HepG2 (cell line): ENCODE data around the gene LRP10. TPM values are rescaled to one million over a fixed set of nuclear protein-coding genes. Genes with fewer than 3 reads are reported as not detected.

ENCODE experiments used
- FOXK1 ChIP-seq: sonication (generic); formaldehyde crosslinking; IDR thresholded peaks from 2 replicates; pipeline ENCODE4 v1.4.0; 2020; ENCODE audit warnings: low read depth, missing genetic modification reagents, borderline replicate concordance
- HMGXB3 ChIP-seq: sonication (generic); formaldehyde crosslinking; IDR thresholded peaks from 2 replicates; pipeline ENCODE4 v1.4.0; 2020; ENCODE audit warnings: missing genetic modification reagents, borderline replicate concordance
- KLF12 ChIP-seq: sonication (generic); formaldehyde crosslinking; IDR thresholded peaks from 2 replicates; pipeline ENCODE4 v1.4.0; 2020; ENCODE audit warnings: missing genetic modification reagents, borderline replicate concordance
- NFATC3 ChIP-seq: sonication (generic); formaldehyde crosslinking; IDR thresholded peaks from 2 replicates; pipeline ENCODE4 v1.5.1; 2020; ENCODE audit warnings: mild to moderate bottlenecking, missing genetic modification reagents
- NFE2L1 ChIP-seq: sonication (generic); formaldehyde crosslinking; IDR thresholded peaks from 2 replicates; pipeline ENCODE4 v1.4.0; 2020; ENCODE audit warnings: missing genetic modification reagents, mild to moderate bottlenecking, borderline replicate concordance
- RNF2 ChIP-seq: fragments of 450-650 bp; conservative IDR thresholded peaks from 2 replicates; pipeline ENCODE4 v1.6.1; 2016; ENCODE audit warnings: low read depth
- SIN3B ChIP-seq: fragments of 150-350 bp; IDR thresholded peaks from 2 replicates; pipeline ENCODE4 v1.6.1; 2014; ENCODE audit warnings: low read length
- ZFP37 ChIP-seq: sonication (generic); formaldehyde crosslinking; IDR thresholded peaks from 2 replicates; pipeline ENCODE4 v1.4.0; 2020; ENCODE audit warnings: missing genetic modification reagents, borderline replicate concordance
- ZNF17 ChIP-seq: sonication (generic); formaldehyde crosslinking; IDR thresholded peaks from 2 replicates; pipeline ENCODE4 v1.5.0; 2020; ENCODE audit warnings: mild to moderate bottlenecking, missing genetic modification reagents
- ZNF276 ChIP-seq: sonication (generic); formaldehyde crosslinking; IDR thresholded peaks from 2 replicates; pipeline ENCODE4 v1.4.0; 2020; ENCODE audit warnings: mild to moderate bottlenecking, low read depth, missing genetic modification reagents
- ZNF432 ChIP-seq: sonication (generic); formaldehyde crosslinking; IDR thresholded peaks from 2 replicates; pipeline ENCODE4 v1.5.0; 2020; ENCODE audit warnings: missing genetic modification reagents, mild to moderate bottlenecking, borderline replicate concordance
- ZNF496 ChIP-seq: sonication (generic); formaldehyde crosslinking; IDR thresholded peaks from 2 replicates; pipeline ENCODE4 v1.8.1; 2023; ENCODE audit warnings: mild to moderate bottlenecking, moderate library complexity, missing genetic modification reagents; ENCODE audit not compliant: insufficient replicate concordance
- ZNF724P ChIP-seq: sonication (generic); formaldehyde crosslinking; IDR thresholded peaks from 2 replicates; pipeline ENCODE4 v1.8.0; 2022; ENCODE audit warnings: missing genetic modification reagents, borderline replicate concordance
- ZSCAN29 ChIP-seq: sonication (generic); formaldehyde crosslinking; conservative IDR thresholded peaks from 2 replicates; pipeline ENCODE4 v1.4.0; 2020; ENCODE audit warnings: mild to moderate bottlenecking, missing genetic modification reagents
- polyA plus RNA-seq, 8 experiments: library from polyadenylated mRNA; depleted of rRNA in 3 of 8; stranded (reverse) in 7 of 8; unstranded in 1 of 8; fragments of >200 nt; fragmentation: Illumina TruSeq in 4 of 8; extraction: Trizol in 4 of 8; gene quantifications; 2 replicates each; pipeline versions ENCODE4 v1.2.1 to v1.2.3, GENCODE V29; 2011 to 2016; ENCODE audit warnings: low read depth in 4 of 8, missing spikeins in 1 of 8, mixed read lengths in 1 of 8; ENCODE audit not compliant: insufficient read depth in 1 of 8
- total RNA-seq, 5 experiments: library from RNA; depleted of rRNA; stranded (reverse); fragments of >200 nt; fragmentation: Illumina TruSeq; extraction: Trizol; gene quantifications; 2 replicates each; pipeline ENCODE4 v1.2.3, GENCODE V29; 2016; ENCODE audit warnings: low read depth in 1 of 5
- TF ChIP-seq, protein P1 (sequence below): sonication (generic); formaldehyde crosslinking; IDR thresholded peaks from 2 replicates; pipeline ENCODE4 v1.5.1; 2020; ENCODE audit warnings: mild to moderate bottlenecking, missing genetic modification reagents, moderate library complexity
- TF ChIP-seq, protein P2 (sequence below): sonication (generic); formaldehyde crosslinking; IDR thresholded peaks from 2 replicates; pipeline ENCODE4 v1.4.0; 2020; ENCODE audit warnings: mild to moderate bottlenecking, missing genetic modification reagents, borderline replicate concordance

The LRP10 gene
- total and polyA plus RNA-seq, 2 of the 13 experiments (the other 11 are each of a cell fraction or from before 2014, with no cell fraction given) = 16.9 to 45.2 TPM

- TF ChIP-seq ZNF724P (CRISPR knock-in tag) = 0 out of 2 replicates have a peak, but pooled peaks have one; percentile 40
- TF ChIP-seq NFATC3 = no peak
- no peak for TF ChIP-seq HMGXB3 (CRISPR knock-in tag)
- peak; percentile 71; the same call in 1 of the 2 replicates for TF ChIP-seq ZNF276
- TF ChIP-seq, protein P1, sequence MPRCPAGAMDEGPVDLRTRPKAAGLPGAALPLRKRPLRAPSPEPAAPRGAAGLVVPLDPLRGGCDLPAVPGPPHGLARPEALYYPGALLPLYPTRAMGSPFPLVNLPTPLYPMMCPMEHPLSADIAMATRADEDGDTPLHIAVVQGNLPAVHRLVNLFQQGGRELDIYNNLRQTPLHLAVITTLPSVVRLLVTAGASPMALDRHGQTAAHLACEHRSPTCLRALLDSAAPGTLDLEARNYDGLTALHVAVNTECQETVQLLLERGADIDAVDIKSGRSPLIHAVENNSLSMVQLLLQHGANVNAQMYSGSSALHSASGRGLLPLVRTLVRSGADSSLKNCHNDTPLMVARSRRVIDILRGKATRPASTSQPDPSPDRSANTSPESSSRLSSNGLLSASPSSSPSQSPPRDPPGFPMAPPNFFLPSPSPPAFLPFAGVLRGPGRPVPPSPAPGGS (CRISPR knock-in tag) = 0 out of 2 replicates have a peak, but pooled peaks have one; percentile 40
- peak; percentile 32; the same call in 1 of the 2 replicates for TF ChIP-seq FOXK1 (CRISPR knock-in tag)
- TF ChIP-seq ZFP37 (CRISPR knock-in tag) = no peak
- peak; percentile 15; the same call in 1 of the 2 replicates for TF ChIP-seq NFE2L1
- TF ChIP-seq ZNF432 = 0 out of 2 replicates have a peak, but pooled peaks have one; percentile 74
- no peak for TF ChIP-seq ZSCAN29 (CRISPR knock-in tag)
- TF ChIP-seq RNF2 = no peak
- no peak for TF ChIP-seq KLF12 (CRISPR knock-in tag)
- TF ChIP-seq ZNF496 (CRISPR knock-in tag) = no peak
- TF ChIP-seq, protein P2, sequence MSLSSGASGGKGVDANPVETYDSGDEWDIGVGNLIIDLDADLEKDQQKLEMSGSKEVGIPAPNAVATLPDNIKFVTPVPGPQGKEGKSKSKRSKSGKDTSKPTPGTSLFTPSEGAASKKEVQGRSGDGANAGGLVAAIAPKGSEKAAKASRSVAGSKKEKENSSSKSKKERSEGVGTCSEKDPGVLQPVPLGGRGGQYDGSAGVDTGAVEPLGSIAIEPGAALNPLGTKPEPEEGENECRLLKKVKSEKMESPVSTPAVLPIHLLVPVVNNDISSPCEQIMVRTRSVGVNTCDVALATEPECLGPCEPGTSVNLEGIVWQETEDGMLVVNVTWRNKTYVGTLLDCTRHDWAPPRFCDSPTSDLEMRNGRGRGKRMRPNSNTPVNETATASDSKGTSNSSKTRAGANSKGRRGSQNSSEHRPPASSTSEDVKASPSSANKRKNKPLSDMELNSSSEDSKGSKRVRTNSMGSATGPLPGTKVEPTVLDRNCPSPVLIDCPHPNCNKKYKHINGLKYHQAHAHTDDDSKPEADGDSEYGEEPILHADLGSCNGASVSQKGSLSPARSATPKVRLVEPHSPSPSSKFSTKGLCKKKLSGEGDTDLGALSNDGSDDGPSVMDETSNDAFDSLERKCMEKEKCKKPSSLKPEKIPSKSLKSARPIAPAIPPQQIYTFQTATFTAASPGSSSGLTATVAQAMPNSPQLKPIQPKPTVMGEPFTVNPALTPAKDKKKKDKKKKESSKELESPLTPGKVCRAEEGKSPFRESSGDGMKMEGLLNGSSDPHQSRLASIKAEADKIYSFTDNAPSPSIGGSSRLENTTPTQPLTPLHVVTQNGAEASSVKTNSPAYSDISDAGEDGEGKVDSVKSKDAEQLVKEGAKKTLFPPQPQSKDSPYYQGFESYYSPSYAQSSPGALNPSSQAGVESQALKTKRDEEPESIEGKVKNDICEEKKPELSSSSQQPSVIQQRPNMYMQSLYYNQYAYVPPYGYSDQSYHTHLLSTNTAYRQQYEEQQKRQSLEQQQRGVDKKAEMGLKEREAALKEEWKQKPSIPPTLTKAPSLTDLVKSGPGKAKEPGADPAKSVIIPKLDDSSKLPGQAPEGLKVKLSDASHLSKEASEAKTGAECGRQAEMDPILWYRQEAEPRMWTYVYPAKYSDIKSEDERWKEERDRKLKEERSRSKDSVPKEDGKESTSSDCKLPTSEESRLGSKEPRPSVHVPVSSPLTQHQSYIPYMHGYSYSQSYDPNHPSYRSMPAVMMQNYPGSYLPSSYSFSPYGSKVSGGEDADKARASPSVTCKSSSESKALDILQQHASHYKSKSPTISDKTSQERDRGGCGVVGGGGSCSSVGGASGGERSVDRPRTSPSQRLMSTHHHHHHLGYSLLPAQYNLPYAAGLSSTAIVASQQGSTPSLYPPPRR = no peak
- TF ChIP-seq ZNF17 (CRISPR knock-in tag) = no peak
- no peak for TF ChIP-seq SIN3B
Observed at GRCh38 chr14:22839159-22839779, 32.3 kb upstream of the LRP10 start (continued).
